SH-SY5Y (cell line): ENCODE measurements around the gene ZNF24.

ENCODE experiments used
- GATA2 ChIP-seq: IDR thresholded peaks from 2 replicates; pipeline ENCODE4 v1.6.1; 2011; ENCODE audit warnings: mild to moderate bottlenecking, low read depth, low read length
- GATA3 ChIP-seq: IDR thresholded peaks from 2 replicates; pipeline ENCODE4 v1.6.1; 2011; ENCODE audit warnings: low read depth, mild to moderate bottlenecking, low read length, moderate library complexity

- no peak for TF ChIP-seq GATA2
- TF ChIP-seq GATA3 = no peak
These were observed 24.4 kb upstream of the ZNF24 start for GRCh38 chr18:35368595-35368994.
